GM15510 (cell line): Measurements from ENCODE around the gene SIRT2.

Experiments
- POLR2A ChIP-seq: IDR thresholded peaks from 3 replicates; pipeline ENCODE4 v1.6.1; 2011; ENCODE audit warnings: borderline replicate concordance; ENCODE audit not compliant: insufficient read length; ENCODE audit errors: extremely low read depth

SIRT2 gene

DNA sequence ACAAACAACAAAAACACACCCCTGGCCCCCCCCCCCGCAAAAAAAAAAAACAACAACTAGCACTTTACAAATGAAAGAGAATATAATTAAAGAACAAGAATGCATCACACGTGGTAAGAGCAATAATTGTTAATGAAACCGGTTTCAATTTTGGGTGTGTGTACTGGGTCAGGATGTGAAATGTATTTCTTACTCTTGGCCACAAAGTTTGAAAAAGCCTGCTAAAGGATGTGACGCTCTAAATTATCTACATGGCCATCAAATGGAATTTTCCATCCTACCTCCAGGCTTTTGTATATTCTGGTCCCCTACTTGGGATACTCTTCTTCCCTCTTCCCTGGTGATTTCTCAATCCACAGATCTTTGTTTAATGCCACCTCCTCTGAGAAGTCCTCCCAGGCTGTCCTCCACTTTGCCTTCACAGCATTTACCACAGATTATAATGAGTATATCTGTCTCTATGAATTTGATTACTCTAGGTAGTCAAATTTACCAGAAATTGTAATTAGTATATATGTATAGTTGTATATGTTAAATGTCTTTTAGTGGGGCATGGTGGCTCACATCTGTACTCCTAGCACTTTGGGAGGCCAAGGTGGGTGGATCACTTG is 29.1 kb upstream of the SIRT2 start:
- no peak for TF ChIP-seq POLR2A

DNA sequence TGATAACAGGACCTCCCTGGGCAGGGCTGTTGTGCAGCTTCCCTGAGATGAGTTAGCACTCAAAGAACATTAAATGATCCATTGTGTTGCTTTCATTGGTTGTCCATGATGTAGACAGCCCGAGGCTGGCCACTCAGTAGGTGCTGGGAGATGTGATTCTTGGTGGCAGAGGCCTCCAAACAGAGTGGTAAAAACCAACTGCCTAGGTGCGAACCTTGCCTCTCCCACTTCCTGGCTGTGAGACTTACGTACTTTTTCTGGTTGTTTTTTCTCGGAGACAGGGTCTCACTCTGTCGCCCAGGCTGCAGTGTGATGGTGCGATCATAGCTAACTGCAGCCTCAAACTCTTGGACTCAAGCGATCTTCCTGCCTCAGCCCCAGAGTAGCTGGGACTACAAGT is 25.0 kb upstream of the SIRT2 start:
- TF ChIP-seq POLR2A: no peak

DNA sequence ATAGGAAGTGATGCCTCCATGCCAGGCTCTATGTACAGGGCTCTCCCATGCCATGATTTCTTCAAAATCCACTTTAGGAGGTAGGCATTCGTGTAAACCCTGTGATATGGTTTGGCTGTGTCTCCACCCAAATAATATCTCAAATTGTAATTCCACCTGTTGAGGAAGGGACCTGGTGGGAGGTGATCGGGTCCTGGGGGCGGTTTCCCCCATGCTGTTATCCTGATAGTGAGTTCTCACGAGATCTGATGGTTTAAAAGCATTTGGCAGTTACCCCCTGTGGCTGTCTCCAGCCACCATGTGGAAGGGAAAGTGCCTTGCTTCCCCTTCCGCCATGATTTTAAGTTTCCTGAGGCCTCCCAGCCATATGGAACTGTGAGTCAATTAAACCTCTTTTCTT is 23.1 kb upstream of the SIRT2 start:
- no peak for TF ChIP-seq POLR2A

DNA sequence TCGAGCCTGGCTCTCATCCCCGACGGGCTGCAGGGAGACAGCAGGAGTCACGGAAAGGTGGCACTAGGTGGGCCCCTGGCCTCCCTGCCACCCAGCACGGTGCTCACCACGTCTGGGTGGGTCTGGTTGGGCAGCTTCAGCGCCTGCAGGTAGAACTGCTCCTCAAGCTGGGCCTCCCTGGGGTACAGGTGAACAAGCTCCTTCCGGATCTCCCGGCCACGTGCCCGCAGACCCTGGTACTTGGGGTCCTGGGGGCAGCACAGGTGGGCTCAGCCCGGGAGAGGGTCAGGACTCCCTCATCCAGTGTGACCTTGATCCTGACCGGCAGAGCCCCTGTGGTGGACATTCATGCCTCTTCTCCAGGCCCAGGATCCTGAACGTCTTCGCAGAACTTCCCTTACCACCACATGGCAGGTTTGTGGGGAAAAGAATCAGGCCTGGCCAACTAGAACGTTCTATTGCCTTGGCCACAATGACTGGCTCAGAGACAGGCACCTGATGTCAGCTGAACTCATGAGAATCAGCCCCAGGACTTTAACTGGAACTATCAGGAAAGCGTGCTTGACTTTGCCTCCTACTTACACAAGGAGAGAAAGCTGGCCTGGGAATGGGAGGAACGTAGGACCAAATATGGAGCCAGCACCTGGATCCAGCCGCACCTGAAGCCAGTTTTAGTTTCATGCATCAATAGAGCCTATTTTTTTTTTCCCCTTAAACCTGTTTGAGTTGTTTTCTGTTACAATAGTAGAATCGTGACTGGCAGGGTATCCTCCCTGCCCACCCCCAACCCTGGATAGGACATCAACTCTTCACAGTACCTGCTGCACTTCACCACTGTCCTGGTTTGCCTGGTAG is 22.2 kb upstream of the SIRT2 start:
- no peak for TF ChIP-seq POLR2A

DNA sequence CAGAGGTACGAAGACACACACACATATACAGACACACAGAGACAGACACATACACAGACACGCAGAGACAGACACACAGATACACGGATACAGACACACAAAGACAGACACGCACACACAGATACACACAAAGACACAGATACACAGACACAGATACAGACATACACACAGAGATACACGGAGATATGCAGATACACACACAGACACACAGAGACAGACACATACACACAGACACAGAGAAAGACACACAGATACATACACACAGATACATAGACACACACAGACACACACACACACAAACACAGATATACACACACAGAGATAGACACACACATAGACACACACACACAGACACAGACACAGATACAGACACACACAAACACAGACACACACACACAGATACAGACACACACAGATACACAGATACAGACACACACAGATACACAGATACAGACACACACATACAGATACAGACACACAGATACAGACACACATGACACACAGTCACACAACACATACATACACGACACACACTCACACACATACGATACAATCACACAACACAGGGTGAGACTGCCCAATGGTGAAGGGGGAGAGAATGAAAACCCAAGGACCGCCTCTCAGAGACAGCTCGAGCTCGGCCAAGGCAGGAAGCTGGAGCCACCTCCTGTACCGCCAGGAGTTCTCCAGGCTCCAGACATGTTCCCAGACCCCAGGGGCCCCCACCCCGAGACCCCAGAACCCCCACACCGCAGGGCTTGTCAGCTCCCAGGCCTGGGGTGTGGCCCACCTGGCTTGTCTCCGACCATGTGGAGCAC is 21.4 kb upstream of the SIRT2 start:
- TF ChIP-seq POLR2A: no peak

DNA sequence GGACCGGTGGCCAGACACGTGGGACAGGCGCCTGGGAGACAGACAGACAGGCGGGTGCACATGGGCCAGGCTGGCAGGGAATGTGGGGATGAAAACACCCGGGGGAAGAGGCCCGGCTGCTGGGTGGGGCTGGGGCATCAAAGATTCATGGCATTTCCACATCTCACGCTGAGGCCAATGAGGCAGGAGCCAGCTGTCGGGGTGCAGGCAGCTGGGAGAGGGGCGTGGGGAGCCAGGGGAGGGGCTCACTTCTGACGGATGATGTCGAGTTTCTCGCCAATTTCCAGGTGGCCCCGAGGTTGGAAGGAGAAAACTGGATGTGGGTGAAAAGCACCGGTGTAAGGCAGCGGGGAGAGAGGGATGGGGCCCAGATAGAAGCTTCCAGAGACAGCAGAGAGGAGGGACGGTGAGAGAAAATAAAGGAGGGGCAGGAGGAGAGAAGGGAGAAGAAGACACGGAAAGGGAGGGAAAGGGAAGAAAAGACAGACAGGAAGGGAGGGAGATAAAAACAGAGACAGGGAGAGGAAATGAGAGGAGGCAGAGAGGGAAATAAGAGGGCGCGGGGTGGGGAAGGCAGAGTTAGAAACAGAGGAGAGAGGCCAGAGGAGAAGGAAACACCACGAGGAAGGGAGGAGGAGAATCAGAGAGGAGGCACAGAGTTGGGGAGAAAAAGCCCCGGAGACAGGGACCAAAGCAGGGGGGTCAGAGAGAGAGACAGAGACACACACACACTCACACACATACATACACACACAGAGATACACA is 20.6 kb upstream of the SIRT2 start:
- TF ChIP-seq POLR2A: no peak

DNA sequence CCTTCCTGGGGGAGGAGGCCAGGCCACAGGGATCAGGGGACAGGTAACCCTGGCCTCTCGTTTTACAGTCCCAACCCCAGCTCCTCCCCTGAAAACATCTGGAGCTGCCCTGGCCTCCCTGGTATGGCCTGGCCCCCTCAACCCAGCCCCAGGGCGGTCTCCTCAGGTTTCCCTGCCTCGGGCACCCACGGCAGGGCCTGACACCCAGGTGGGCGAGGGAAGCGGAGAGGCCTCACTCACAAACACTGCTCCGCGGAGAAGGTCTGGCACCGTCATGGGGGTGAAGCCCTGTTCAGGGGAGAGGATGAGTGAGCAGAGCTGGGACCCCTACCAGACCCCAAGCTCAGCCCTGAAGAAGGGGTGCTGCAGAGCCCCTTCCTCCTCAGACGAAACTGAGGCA is 19.1 kb upstream of the SIRT2 start:
- TF ChIP-seq POLR2A: no peak

DNA sequence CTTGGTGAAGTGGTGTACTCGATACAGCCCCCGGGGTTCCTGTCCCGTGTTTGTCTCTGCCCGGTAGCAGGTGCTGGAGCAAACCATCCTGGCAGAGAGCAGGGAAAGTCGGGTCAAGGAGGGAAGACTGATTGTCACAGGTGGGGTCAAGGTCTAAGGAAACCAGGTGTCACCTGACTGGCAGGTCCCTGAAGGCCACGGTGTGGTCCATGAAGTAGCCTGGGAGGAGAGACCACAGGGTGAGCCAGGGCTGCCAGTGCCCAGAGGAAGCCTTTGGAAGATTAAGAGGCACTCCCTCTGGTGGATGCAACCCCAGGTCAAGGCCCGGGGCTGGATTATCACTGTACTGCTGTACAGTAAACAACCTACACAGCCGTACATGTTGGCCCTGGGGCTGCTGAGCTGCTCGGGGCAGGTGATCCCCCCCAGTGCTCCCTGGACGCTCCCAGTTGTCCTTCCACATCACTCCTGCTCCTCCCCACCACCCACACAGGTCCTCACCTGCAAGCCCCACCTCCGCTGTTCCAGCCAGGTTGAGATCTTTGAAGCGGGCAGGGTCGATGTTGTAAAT is 18.6 kb upstream of the SIRT2 start:
- TF ChIP-seq POLR2A: no peak

DNA sequence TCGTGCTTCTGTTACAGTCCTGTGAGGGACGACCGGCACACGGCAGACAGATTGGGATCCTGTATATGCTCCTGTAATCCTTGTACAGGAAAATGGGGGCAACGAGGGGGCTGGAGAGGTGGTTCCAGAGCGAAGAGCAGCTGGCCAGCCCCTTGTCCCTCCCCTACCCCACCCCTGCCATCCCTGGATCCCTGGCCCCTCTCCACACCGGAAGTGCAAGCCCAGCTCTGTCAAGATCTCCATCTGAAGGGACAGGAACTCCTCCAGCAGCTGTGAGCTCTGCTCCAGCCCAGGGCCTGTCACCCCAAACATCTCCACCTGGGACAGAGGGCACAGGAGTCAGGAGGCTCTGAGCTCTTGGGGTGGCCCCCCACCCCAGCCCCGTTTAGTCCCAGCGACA is 18.1 kb upstream of the SIRT2 start:
- no peak for TF ChIP-seq POLR2A

DNA sequence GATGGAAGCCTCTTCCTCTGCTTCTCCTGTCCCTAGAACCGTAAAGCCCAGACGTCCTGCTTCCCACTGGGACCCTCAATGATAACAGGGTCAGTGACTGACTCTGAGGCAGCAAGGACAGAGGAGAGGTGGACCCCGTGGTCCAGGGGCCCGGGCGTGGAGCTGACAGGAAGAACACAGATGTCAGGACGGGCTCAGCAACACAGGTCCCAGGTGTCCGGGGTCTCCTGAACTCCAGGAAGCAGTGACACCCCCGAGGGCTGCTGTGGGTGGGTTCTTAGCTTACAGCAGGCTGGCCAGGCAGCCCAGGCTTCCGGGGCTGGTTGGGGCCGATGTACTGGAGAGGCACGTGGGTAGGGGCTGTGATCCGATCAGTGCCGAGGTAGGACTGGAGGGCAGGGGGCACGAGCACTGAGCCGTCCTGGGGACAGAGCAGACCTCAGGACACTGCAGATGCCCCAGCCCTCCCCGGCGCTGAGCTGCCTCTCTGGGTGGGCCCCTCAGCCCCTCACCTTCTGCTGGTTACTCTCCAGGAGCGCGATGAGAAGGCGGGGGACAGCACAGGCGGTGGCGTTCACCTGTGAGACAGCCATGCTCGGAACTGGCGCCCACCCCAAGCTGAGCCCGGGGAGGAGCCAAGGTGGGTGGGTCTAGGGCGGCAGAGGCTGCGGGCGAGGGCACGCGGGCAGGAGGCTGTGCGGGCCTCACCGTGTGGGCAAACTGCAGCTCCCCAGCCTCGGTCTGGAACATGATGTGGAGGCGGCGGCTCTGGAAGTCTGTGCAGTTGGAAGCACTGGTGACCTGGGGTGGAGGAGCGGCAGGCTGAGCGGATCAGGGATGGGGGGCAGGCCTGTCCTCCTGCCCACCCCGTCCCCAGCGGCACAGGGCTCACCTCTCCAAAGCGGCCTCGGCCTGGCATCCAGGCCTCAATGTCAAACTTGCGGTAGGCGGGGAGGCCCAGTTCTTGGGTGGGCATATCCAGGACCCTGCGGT is 16.2 kb upstream of the SIRT2 start:
- TF ChIP-seq POLR2A: no peak

DNA sequence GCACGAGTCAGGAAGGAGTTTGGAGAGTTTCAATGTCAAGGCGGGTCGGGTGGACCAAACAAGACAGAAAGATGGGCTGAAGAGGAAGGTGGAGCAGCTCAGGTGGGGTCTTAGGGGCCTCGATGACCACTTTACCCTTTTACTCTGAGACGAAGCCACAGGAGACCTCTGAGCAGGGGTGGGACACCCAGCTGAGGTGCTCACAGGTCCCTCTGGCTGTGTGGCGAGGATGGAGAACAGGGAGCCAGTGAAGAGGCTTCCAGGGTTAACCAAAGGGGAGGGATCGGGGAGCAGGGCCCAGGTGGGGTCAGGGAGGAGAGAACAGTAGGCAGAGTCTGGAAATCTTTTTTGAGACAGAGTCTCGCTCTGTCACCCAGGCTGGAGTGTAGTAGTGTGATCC is 14.5 kb upstream of the SIRT2 start:
- no peak for TF ChIP-seq POLR2A

DNA sequence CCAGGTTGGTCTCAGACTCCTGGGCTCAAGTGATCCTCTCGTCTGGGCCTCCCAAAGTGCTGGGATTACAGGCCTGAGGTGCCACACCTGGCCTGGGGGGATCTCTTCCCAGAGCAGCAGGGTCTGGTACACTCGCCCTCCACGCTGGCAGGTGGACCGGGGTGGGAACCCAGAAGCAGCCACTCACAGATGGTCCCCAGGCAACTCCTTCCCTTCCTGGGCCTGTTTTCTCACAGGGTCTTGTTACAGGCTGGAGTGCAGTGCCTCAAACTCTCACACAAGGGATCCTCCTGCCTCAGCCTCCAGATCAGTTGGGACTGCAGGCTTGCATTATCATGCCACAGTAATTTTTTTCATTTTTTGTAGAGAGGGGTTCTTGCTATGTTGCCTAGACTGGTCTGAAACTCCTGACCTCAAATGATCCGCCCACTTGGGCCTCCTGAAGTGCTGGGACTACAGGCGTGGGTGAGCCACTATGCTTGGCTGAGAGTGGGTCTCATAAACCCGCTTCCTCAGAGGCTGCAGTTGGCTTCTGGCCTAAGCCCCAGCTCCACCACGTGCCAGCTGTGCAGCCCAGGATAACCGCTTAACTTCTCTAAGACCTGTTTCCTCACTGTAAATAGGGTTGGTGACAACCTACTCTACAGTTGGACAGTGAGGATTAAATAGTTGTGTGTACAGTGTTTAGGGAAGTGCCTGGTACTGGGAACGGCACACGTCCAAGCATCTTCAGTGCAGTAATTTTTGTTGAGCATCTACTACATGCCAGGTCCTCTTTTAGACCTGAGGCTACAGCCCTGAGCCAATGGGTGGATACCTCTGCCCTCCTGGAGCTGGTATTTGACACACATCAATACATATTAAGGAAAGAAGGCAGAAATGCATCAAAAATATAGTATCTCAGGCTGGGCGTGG is 13.4 kb upstream of the SIRT2 start:
- TF ChIP-seq POLR2A: no peak
